ENCODE results near the gene WDFY3. TPM values are rescaled to one million over a fixed set of nuclear protein-coding genes. Genes with fewer than 3 reads are reported as not detected.

Gene WDFY3
- total and polyA plus RNA-seq, 2 experiments from 2014 or later: 8.0 to 89.0 TPM

DNA sequence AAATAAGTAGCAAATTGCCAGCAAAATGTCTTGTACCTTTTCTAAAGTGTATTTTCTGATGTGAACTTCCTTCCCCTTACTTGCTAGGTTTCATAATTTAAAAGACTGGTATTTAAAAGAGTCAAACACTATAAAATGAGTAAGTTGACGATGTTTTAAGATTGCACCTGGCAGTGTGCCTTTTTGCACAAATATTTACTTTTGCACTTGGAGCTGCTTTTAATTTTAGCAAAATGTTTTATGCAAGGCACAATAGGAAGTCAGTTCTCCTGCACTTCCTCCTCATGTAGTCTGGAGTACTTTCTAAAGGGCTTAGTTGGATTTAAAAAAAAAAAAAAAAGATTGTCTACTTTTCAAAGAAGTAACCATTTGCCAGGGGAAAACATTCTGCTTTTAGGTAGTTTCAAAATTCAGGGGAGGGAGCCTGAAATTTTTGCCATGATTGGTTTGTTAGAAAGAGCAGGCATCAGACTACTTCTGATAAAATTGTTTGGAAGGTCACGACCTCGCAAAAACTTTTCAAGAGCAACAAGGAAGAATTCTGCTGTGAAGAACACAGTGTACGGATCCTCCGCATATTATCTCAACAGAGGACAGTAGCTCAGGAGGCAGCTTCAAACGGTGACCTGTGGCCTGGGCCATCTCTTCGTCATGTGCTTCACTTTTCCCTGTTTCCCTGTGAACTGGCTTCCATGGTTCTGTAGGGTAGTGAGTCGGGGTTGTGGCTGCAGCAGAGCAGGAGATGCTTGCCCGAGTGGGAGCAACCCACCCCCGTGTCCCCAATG lies 317.4 kb downstream of the WDFY3 start (continued):
- TF ChIP-seq CTCF (conservative IDR thresholded peaks at IDR 0.05; ENCODE audit: low read depth in 2 of 2): no peak
- TF ChIP-seq, protein P1, sequence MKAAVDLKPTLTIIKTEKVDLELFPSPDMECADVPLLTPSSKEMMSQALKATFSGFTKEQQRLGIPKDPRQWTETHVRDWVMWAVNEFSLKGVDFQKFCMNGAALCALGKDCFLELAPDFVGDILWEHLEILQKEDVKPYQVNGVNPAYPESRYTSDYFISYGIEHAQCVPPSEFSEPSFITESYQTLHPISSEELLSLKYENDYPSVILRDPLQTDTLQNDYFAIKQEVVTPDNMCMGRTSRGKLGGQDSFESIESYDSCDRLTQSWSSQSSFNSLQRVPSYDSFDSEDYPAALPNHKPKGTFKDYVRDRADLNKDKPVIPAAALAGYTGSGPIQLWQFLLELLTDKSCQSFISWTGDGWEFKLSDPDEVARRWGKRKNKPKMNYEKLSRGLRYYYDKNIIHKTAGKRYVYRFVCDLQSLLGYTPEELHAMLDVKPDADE (IDR thresholded peaks at IDR 0.05): no peak
- TF ChIP-seq, protein P2, sequence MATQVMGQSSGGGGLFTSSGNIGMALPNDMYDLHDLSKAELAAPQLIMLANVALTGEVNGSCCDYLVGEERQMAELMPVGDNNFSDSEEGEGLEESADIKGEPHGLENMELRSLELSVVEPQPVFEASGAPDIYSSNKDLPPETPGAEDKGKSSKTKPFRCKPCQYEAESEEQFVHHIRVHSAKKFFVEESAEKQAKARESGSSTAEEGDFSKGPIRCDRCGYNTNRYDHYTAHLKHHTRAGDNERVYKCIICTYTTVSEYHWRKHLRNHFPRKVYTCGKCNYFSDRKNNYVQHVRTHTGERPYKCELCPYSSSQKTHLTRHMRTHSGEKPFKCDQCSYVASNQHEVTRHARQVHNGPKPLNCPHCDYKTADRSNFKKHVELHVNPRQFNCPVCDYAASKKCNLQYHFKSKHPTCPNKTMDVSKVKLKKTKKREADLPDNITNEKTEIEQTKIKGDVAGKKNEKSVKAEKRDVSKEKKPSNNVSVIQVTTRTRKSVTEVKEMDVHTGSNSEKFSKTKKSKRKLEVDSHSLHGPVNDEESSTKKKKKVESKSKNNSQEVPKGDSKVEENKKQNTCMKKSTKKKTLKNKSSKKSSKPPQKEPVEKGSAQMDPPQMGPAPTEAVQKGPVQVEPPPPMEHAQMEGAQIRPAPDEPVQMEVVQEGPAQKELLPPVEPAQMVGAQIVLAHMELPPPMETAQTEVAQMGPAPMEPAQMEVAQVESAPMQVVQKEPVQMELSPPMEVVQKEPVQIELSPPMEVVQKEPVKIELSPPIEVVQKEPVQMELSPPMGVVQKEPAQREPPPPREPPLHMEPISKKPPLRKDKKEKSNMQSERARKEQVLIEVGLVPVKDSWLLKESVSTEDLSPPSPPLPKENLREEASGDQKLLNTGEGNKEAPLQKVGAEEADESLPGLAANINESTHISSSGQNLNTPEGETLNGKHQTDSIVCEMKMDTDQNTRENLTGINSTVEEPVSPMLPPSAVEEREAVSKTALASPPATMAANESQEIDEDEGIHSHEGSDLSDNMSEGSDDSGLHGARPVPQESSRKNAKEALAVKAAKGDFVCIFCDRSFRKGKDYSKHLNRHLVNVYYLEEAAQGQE (IDR thresholded peaks at IDR 0.05; ENCODE audit: unreplicated experiment): no peak

DNA sequence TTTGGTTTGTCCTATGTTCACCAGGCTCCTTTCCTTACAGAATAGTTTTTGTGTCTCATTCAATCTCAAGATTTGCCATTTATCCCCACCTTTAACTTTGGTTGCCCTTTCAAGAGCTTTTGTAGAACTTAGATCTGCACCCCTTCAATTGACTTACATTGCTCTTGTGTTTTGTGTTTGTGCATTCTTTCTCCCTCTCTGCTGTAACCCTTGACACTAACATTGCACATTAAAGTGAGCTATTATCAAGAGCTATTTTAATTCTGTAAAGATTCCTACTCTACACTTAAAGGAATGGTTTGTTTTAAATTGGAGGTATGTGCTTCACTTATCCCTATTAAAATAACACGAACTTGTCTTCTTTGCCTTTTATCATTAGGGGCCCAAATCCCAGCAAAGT lies 318.3 kb downstream of the WDFY3 start:
- no peaks in the 10 kb centered on the region for H3K79me2 ChIP-seq (replicated peaks; ENCODE audit: insufficient read depth)
- no peaks in the 10 kb centered on the region for H3K9me2 ChIP-seq (ENCODE audit: insufficient read depth)
- H3K4me1 Mint-ChIP-seq: peaks cover 52% of the 10 kb centered on the region
- H3K9me3 Mint-ChIP-seq: no peaks in the 10 kb centered on the region
- no peaks in the 10 kb centered on the region for H3K27me3 ChIP-seq (ENCODE audit: insufficient read depth)
- no peaks in the 10 kb centered on the region for H3F3A ChIP-seq (replicated peaks; ENCODE audit: low read depth)
- H4K20me1 ChIP-seq (replicated peaks; ENCODE audit: insufficient read depth): no peaks in the 10 kb centered on the region
- H3K36me3 Mint-ChIP-seq (ENCODE audit: low read depth): peaks cover 50% of the 10 kb centered on the region
- H3K4me3 Mint-ChIP-seq: 0 out of 3 replicates have a peak overlapping the region, but pooled peaks have one; percentile 2
- ATAC-seq: no peak
- H3K4me3 ChIP-seq: no peak overlapping the region
- H3K4me1 ChIP-seq (ENCODE audit: insufficient read depth): peaks cover 35% of the 10 kb centered on the region
- DNase-seq (ENCODE audit: low spot score): no peak
- peak overlapping the region; percentile 10 for H3K27ac Mint-ChIP-seq
- H3K27me3 Mint-ChIP-seq (ENCODE audit: insufficient read depth, low read depth, poor library complexity): no peaks in the 10 kb centered on the region
- H3K27ac ChIP-seq (ENCODE audit: low read depth): no peak overlapping the region
- H3K36me3 ChIP-seq (ENCODE audit: insufficient read depth): peaks cover 12% of the 10 kb centered on the region; the same call in 1 of the 2 replicates
- no peak overlapping the region for H2AFZ ChIP-seq
- H3K4me2 ChIP-seq: peak overlapping the region; percentile 10
- TF ChIP-seq, protein P1 (IDR thresholded peaks at IDR 0.05): no peak
- TF ChIP-seq CREB1 (CRISPR knock-in tag; IDR thresholded peaks at IDR 0.05; ENCODE audit: low read depth) (no peak), EZH2 (IDR thresholded peaks at IDR 0.05; ENCODE audit: low read depth, unreplicated experiment) (no peak), STAT1 (IDR thresholded peaks at IDR 0.05; ENCODE audit: unreplicated experiment) (no peak), CTCF (conservative IDR thresholded peaks at IDR 0.05; ENCODE audit: low read depth in 2 of 2) (no peak)
